GM23248 (cell line): Measurements from ENCODE around the gene ELOB.
"Not testable (repeated sequence)": the region's sequence is repeated elsewhere in the genome, so short reads cannot be mapped to it uniquely, and the experiment has no call there.

ENCODE experiments used
- EZH2 ChIP-seq: fragments of 200-600 bp; sonication (generic); IDR thresholded peaks from 2 replicates; pipeline ENCODE4 v1.6.1; 2018; ENCODE audit warnings: antibody characterized with exemption, mild to moderate bottlenecking; ENCODE audit not compliant: insufficient read depth, poor library complexity, severe bottlenecking
- EZH2phosphoT487 ChIP-seq: fragments of 200-600 bp; sonication (generic); IDR thresholded peaks from 2 replicates; pipeline ENCODE4 v1.6.1; 2018; ENCODE audit warnings: antibody characterized with exemption, moderate library complexity, mild to moderate bottlenecking, low read depth; ENCODE audit not compliant: insufficient read depth

DNA sequence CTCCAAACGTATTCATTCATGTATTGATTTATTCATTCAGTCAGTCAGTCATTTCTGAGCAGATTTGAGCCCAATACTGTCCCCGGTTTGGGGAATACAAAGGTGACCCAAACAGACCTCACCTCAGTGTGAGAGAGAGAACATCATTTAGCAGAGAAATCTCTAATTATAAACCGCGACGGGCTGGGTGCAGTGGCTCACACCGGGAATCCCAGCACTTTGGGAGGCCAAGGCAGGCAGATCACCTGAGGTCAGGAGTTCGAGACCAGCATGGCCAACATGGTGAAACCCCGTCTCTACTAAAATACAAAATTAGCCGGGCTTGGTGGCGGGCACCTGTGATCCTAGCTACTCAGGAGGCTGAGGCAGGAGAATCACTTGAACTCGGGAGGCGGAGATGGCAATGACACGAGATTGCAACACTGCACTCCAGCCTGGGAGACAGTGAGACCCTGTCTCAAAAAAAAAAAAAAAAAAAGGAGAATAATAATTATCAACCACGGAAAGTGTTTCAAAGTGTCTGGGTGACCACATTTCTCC is 55.4 kb downstream of the ELOB start:
- TF ChIP-seq EZH2phosphoT487, EZH2: not testable (repeated sequence)
